ENCODE results near the gene P4HA2. TPM values are rescaled to one million over a fixed set of nuclear protein-coding genes. Genes with fewer than 3 reads are reported as not detected.

The P4HA2 gene
- total RNA-seq, 1 experiment from 2014 or later, result 25.1 TPM

GRCh38 chr5:132262882-132263547 is 35.4 kb upstream of the P4HA2 start:
- Histone ChIP-seq H3K4me1 (ENCODE audit: control insufficient read depth, insufficient read depth, low read length) (no peaks in the 10 kb centered on the region), H3K36me3 (ENCODE audit: control insufficient read depth, insufficient read depth, low read length) (no peaks in the 10 kb centered on the region), H3K27ac (ENCODE audit: low read length) (no peak overlapping the region), H3K4me3 (ENCODE audit: low read depth in 2 of 2, low read length in 2 of 2) (no peak overlapping the region), H3K27me3 (ENCODE audit: control insufficient read depth, insufficient read depth, low read length) (no peaks in the 10 kb centered on the region), H3K9me3 (ENCODE audit: control insufficient read depth, insufficient read depth, low read depth, low read length) (no peaks in the 10 kb centered on the region)
- TF ChIP-seq TCF7L2 (IDR thresholded peaks at IDR 0.05; ENCODE audit: low read depth, low read length) (no peak), CTCF (IDR thresholded peaks at IDR 0.05) (no peak), POLR2AphosphoS5 (IDR thresholded peaks at IDR 0.05; ENCODE audit: low read depth, low read length) (no peak), SIN3A (IDR thresholded peaks at IDR 0.05; ENCODE audit: borderline replicate concordance, insufficient read depth, low read depth, low read length) (no peak), REST (IDR thresholded peaks at IDR 0.05; ENCODE audit: insufficient read depth in 1 of 2, low read depth in 2 of 2, low read length in 1 of 2) (no peak)
- no peak for DNase-seq (ENCODE audit: low read depth, low spot score)
- in situ Hi-C loops (cut with HindIII; ENCODE audit: low pct_unique_long_range_greater_than_20kb, low sequenced_read_pairs), result no loop called here
- CTCF ChIA-PET, result no interaction called here
- intact Hi-C loops (cut with micrococcal nuclease; ENCODE audit: unreplicated experiment), result no loop called here
- BruUV-seq (replicated peaks), result no TSS peak
- POLR2A ChIA-PET, result no interaction called here
- ATAC-seq, result no peak

GRCh38 chr5:132261881-132262845 is 34.5 kb upstream of the P4HA2 start:
- Histone ChIP-seq H3K4me1 (ENCODE audit: control insufficient read depth, insufficient read depth, low read length) (no peaks in the 10 kb centered on the region), H3K4me3 (ENCODE audit: low read depth in 2 of 2, low read length in 2 of 2) (no peak overlapping the region), H3K36me3 (ENCODE audit: control insufficient read depth, insufficient read depth, low read length) (no peaks in the 10 kb centered on the region), H3K9me3 (ENCODE audit: control insufficient read depth, insufficient read depth, low read depth, low read length) (no peaks in the 10 kb centered on the region), H3K27ac (ENCODE audit: low read length) (no peak overlapping the region), H3K27me3 (ENCODE audit: control insufficient read depth, insufficient read depth, low read length) (no peaks in the 10 kb centered on the region)
- no TSS peak for BruUV-seq (replicated peaks)
- DNase-seq (ENCODE audit: low read depth, low spot score) (no peak), ATAC-seq (no peak)
- TF ChIP-seq SIN3A (IDR thresholded peaks at IDR 0.05; ENCODE audit: borderline replicate concordance, insufficient read depth, low read depth, low read length) (no peak), POLR2AphosphoS5 (IDR thresholded peaks at IDR 0.05; ENCODE audit: low read depth, low read length) (no peak)
- ChIA-PET CTCF (no interaction called here), POLR2A (no interaction called here)
- in situ Hi-C loops (cut with HindIII; ENCODE audit: low pct_unique_long_range_greater_than_20kb, low sequenced_read_pairs), result no loop called here
- intact Hi-C loops (cut with micrococcal nuclease; ENCODE audit: unreplicated experiment), result no loop called here

Measured in Panc1 (cell line).